ENCODE data around the gene LRRTM4.
"Not testable (repeated sequence)": the region's sequence is repeated elsewhere in the genome, so short reads cannot be mapped to it uniquely, and the experiment has no call there.

The LRRTM4 gene

GRCh38 chr2:76731157-76731556, 791.0 kb downstream of the LRRTM4 start:
- no peak for DNase-seq
- intact Hi-C loops (cut with DNase I): no loop called here

GRCh38 chr2:76730021-76730420, 792.2 kb downstream of the LRRTM4 start:
- DNase-seq: no peak
- intact Hi-C loops (cut with DNase I): no loop called here

GRCh38 chr2:76721226-76721625, 801.0 kb downstream of the LRRTM4 start:
- no peak for DNase-seq
- intact Hi-C loops (cut with DNase I): no loop called here

GRCh38 chr2:76713312-76713711, 808.9 kb downstream of the LRRTM4 start:
- intact Hi-C loops (cut with DNase I): no loop called here
- DNase-seq: no peak

- intact Hi-C loops (cut with DNase I): no loop called here
- no peak for DNase-seq
These were observed 810.7 kb downstream of the LRRTM4 start for GRCh38 chr2:76711490-76711889.

GRCh38 chr2:76700894-76701293, 821.3 kb downstream of the LRRTM4 start:
- no peak for DNase-seq
- intact Hi-C loops (cut with DNase I): no loop called here

- intact Hi-C loops (cut with DNase I); DNase-seq: not testable (repeated sequence)
These were observed 824.0 kb downstream of the LRRTM4 start for GRCh38 chr2:76697998-76698713.

All from head of caudate nucleus (tissue), 42 donors.